Astrocyte (in vitro differentiated cells and primary cell): ENCODE measurements around the gene PLEKHB1. TPM values are rescaled to one million over a fixed set of nuclear protein-coding genes. Genes with fewer than 3 reads are reported as not detected.

Source experiments
- DNase-seq: peaks from one replicate; pipeline ENCODE4 v3.0.0-alpha.2; 2010; ENCODE audit warnings: low read depth
- FAIRE-seq: peaks from 2 replicates; lab custom pipeline; 2011; peaks lifted over from hg19 to GRCh38; lab: Jason Lieb, UNC
- H2AFZ ChIP-seq: 2 replicates; pipeline ENCODE4 v1.6.0; 2012; ENCODE audit warnings: low read depth, low read length, inconsistent platforms
- H3K27ac ChIP-seq: 2 replicates; pipeline ENCODE4 v1.5.1; 2011; ENCODE audit warnings: low read depth, low read length, inconsistent platforms
- H3K27me3 ChIP-seq: 2 replicates; pipeline ENCODE4 v1.6.0; 2011; ENCODE audit warnings: low read length, inconsistent platforms; ENCODE audit not compliant: insufficient read depth
- H3K36me3 ChIP-seq: 2 replicates; pipeline ENCODE4 v1.5.1; 2011; ENCODE audit warnings: low read length, inconsistent platforms; ENCODE audit not compliant: insufficient read depth
- H3K4me1 ChIP-seq: 2 replicates; pipeline ENCODE4 v1.5.1; 2011; ENCODE audit warnings: low read length, inconsistent platforms; ENCODE audit not compliant: insufficient read depth
- H3K4me2 ChIP-seq: 2 replicates; pipeline ENCODE4 v1.6.0; 2012; ENCODE audit warnings: low read length, inconsistent platforms
- H3K4me3 ChIP-seq: 2 replicates; pipeline ENCODE4 v1.5.1; 2011; ENCODE audit warnings: low read depth, mild to moderate bottlenecking, low read length, inconsistent platforms; ENCODE audit not compliant: insufficient read depth
- H3K79me2 ChIP-seq: 2 replicates; pipeline ENCODE4 v1.6.0; 2012; ENCODE audit warnings: mild to moderate bottlenecking, low read length, inconsistent platforms; ENCODE audit not compliant: insufficient read depth
- H3K9ac ChIP-seq: 2 replicates; pipeline ENCODE4 v1.6.0; 2012; ENCODE audit warnings: mild to moderate bottlenecking, low read length, inconsistent platforms
- H3K9me3 ChIP-seq: 2 replicates; pipeline ENCODE4 v1.5.1; 2012; ENCODE audit warnings: low read depth, mild to moderate bottlenecking, low read length, inconsistent platforms; ENCODE audit not compliant: insufficient read depth
- H4K20me1 ChIP-seq: 2 replicates; pipeline ENCODE4 v1.6.0; 2012; ENCODE audit warnings: low read length, inconsistent platforms; ENCODE audit not compliant: insufficient read depth
- H3K27ac Mint-ChIP-seq: one replicate; pipeline ENCODE4 v1.8.0; 2021; ENCODE audit warnings: mild to moderate bottlenecking, mixed read lengths; ENCODE audit not compliant: unreplicated experiment
- H3K27me3 Mint-ChIP-seq: one replicate; pipeline ENCODE4 v1.8.0; 2021; ENCODE audit warnings: low read depth, mixed read lengths; ENCODE audit not compliant: unreplicated experiment
- H3K36me3 Mint-ChIP-seq: one replicate; pipeline ENCODE4 v1.8.0; 2021; ENCODE audit warnings: low read depth, mixed read lengths; ENCODE audit not compliant: unreplicated experiment
- H3K4me1 Mint-ChIP-seq: one replicate; pipeline ENCODE4 v1.8.0; 2021; ENCODE audit warnings: low read depth, mixed read lengths; ENCODE audit not compliant: unreplicated experiment
- H3K4me3 Mint-ChIP-seq: one replicate; pipeline ENCODE4 v1.8.0; 2021; ENCODE audit warnings: mild to moderate bottlenecking, moderate library complexity, mixed read lengths; ENCODE audit not compliant: unreplicated experiment
- H3K9me3 Mint-ChIP-seq: one replicate; pipeline ENCODE4 v1.8.0; 2021; ENCODE audit warnings: mild to moderate bottlenecking, mixed read lengths; ENCODE audit not compliant: unreplicated experiment
- EZH2 ChIP-seq: IDR thresholded peaks from 2 replicates; pipeline ENCODE4 v1.6.1; 2012; ENCODE audit warnings: mild to moderate bottlenecking, low read length, inconsistent platforms; ENCODE audit not compliant: insufficient read depth
- total RNA-seq: library from RNA; stranded (reverse); gene quantifications from 2 replicates; pipeline ENCODE4 v1.2.1, GENCODE V29; 2021
- TF ChIP-seq, protein P1 (sequence below): IDR thresholded peaks from 2 replicates; pipeline ENCODE4 v1.5.1; 2011; ENCODE audit warnings: low read depth, mild to moderate bottlenecking, inconsistent platforms, low read length, moderate library complexity; ENCODE audit not compliant: insufficient read depth

PLEKHB1 gene
- total RNA-seq, 1 donor from 2014 or later, result 4.5 TPM

DNA sequence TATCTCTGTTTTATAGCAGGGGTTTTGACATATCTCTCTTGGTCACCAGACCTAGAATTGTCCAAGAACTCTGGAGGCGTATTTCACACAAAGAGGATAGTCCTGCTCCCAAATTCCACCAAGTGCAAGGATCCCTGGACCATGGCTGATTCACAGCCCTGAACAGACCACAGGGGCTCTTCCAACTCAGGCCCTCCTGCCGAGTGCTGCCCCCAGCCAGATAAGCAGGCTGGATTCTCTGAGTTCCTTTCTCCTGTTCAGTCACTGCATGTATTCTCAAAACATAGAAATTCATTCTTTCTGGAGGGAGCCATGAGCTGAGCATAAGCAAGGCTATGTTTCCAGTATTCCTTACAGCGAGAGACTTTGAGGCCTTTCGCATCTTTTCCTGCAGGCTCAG lies 13.4 kb upstream of the PLEKHB1 start:
- Mint-ChIP-seq H3K27me3 (peaks cover 6% of the 10 kb centered on the region), H3K36me3 (no peaks in the 10 kb centered on the region), H3K9me3 (no peaks in the 10 kb centered on the region), H3K27ac (no peak overlapping the region), H3K4me3 (no peak overlapping the region), H3K4me1 (no peaks in the 10 kb centered on the region)
- H3K79me2 ChIP-seq, result no peaks in the 10 kb centered on the region
- peak overlapping the region; percentile 30 for H3K4me2 ChIP-seq
- FAIRE-seq, result no peak
- H2AFZ ChIP-seq, result no peak overlapping the region
- H3K9me3 ChIP-seq, result no peaks in the 10 kb centered on the region
- TF ChIP-seq, protein P1, sequence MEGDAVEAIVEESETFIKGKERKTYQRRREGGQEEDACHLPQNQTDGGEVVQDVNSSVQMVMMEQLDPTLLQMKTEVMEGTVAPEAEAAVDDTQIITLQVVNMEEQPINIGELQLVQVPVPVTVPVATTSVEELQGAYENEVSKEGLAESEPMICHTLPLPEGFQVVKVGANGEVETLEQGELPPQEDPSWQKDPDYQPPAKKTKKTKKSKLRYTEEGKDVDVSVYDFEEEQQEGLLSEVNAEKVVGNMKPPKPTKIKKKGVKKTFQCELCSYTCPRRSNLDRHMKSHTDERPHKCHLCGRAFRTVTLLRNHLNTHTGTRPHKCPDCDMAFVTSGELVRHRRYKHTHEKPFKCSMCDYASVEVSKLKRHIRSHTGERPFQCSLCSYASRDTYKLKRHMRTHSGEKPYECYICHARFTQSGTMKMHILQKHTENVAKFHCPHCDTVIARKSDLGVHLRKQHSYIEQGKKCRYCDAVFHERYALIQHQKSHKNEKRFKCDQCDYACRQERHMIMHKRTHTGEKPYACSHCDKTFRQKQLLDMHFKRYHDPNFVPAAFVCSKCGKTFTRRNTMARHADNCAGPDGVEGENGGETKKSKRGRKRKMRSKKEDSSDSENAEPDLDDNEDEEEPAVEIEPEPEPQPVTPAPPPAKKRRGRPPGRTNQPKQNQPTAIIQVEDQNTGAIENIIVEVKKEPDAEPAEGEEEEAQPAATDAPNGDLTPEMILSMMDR, result no peak
- no peak for TF ChIP-seq EZH2
- H3K4me3 ChIP-seq, result no peak overlapping the region
- no peaks in the 10 kb centered on the region for H3K36me3 ChIP-seq
- no peaks in the 10 kb centered on the region for H3K4me1 ChIP-seq
- H3K27ac ChIP-seq, result no peak overlapping the region
- no peaks in the 10 kb centered on the region for H3K27me3 ChIP-seq
- no peaks in the 10 kb centered on the region for H4K20me1 ChIP-seq
- DNase-seq, result no peak
- no peak overlapping the region for H3K9ac ChIP-seq

DNA sequence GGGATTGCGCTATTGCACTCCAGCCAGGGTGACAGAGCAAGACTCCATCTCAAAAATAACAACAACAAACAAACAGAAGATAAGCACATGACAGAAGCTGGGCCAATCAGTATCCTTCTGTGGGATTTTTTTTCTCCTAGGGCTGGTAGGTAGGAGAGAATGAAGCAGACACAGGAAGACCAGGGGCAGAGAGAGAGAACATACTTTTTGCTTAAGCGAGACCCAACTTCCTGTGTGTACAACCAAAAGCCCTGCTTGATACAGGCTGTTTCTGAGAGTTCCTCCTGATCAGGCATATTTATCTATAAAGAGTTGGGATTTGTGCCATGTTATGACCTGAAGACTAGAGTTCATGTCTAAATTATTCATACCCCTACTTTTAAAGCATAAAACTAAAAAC lies 12.4 kb upstream of the PLEKHB1 start:
- Histone ChIP-seq H2AFZ (no peak overlapping the region), H3K27me3 (no peaks in the 10 kb centered on the region), H3K27ac (no peak overlapping the region), H3K4me3 (no peak overlapping the region), H3K36me3 (no peaks in the 10 kb centered on the region), H3K4me1 (no peaks in the 10 kb centered on the region), H3K4me2 (no peak overlapping the region), H3K9me3 (no peaks in the 10 kb centered on the region), H3K9ac (no peak overlapping the region), H3K79me2 (no peaks in the 10 kb centered on the region), H4K20me1 (no peaks in the 10 kb centered on the region)
- FAIRE-seq, result no peak
- peaks cover 6% of the 10 kb centered on the region for H3K27me3 Mint-ChIP-seq
- H3K36me3 Mint-ChIP-seq, result no peaks in the 10 kb centered on the region
- no peaks in the 10 kb centered on the region for H3K4me1 Mint-ChIP-seq
- no peak overlapping the region for H3K27ac Mint-ChIP-seq
- H3K9me3 Mint-ChIP-seq, result no peaks in the 10 kb centered on the region
- H3K4me3 Mint-ChIP-seq, result no peak overlapping the region
- DNase-seq, result no peak
- no peak for TF ChIP-seq EZH2
- TF ChIP-seq, protein P1, result no peak

DNA sequence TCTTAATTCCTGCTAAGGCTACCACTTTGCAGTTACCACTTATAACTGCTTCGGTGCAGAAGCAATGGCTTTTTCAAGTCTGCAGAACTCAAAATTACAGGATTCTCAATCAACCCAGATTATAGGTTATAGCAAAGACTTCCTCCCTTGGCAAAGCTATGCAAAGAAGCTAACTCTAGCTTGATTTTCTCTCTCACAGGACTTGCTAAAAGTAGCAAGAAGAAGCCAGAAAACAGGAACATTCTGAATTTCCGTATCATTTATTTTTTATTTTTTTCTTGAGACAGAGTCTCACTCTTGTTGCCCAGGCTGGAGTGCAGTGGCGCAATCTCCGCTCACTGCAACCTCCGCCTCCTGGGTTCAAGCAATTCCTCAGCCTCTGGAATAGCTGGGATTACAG lies 10.7 kb upstream of the PLEKHB1 start:
- Mint-ChIP-seq H3K9me3 (no peaks in the 10 kb centered on the region), H3K36me3 (no peaks in the 10 kb centered on the region), H3K27ac (no peak overlapping the region), H3K27me3 (peaks cover 6% of the 10 kb centered on the region), H3K4me1 (no peaks in the 10 kb centered on the region), H3K4me3 (no peak overlapping the region)
- Histone ChIP-seq H3K4me3 (no peak overlapping the region), H3K9ac (no peak overlapping the region), H3K4me1 (no peaks in the 10 kb centered on the region), H4K20me1 (no peaks in the 10 kb centered on the region), H3K36me3 (no peaks in the 10 kb centered on the region), H3K9me3 (no peaks in the 10 kb centered on the region), H3K4me2 (no peak overlapping the region), H3K79me2 (no peaks in the 10 kb centered on the region), H3K27ac (no peak overlapping the region), H3K27me3 (no peaks in the 10 kb centered on the region), H2AFZ (no peak overlapping the region)
- no peak for DNase-seq
- TF ChIP-seq, protein P1, result no peak
- TF ChIP-seq EZH2, result no peak
- FAIRE-seq, result no peak
